Stimulated activated CD8-positive, alpha-beta memory T cell treated with anti-CD3 and anti-CD28 coated beads, Interleukin-4, amount 100 ng/mL, for 48 hours (primary cell): ENCODE measurements around the gene SP1.
A peak's percentile ranks its signal among the peaks of the same experiment; 100 is the strongest.

ENCODE experiments used
- DNase-seq: peaks from one replicate; pipeline ENCODE4 v3.0.0-alpha.2; 2020

SP1 gene

DNA sequence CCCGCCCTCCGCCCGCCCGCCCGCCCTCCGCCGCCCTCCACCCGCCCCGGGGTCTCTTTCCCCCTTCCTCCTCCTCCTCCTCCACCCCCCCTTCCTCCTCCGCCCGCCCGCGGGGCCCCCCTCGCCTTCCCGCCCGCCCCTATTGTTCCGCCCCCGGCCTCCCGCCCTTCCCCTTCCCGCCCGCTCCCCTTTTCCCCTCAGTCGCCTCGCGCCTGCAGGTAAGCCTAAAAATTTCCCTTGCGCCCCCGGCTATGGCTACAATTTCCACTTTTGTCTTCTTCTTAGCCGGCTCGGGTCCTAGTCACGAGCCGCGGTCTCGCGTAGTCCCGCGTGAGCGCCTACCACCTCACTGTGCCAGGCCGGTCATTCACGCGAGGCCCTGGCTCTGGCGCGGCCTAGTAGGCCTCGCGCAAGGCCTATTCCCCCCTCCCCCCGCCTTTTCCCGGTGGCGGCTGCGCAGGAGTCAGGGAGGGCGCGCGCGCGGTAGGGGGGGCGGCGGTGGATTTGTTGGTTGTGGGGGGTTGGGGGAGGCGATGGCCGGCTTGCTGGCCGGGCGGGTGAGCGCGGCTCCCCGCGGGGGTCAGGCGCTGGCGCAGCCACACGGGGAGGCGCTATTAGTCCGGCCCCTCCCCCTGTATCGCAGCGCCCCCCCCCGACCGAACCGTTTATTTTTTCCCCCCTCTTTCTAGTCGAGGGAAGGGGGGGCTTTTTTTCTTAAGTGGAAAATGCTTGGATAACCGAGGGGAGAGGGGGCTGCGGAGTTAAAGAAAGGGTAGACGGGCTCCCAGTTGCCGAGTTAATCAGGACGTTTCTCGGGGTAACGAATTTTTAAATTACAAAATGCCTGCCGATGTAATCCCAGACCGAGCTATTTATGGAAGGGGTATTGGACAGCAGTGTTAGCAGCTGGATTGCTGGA is 72.4 kb downstream of the SP1 start:
- peak; percentile 80 for DNase-seq

DNA sequence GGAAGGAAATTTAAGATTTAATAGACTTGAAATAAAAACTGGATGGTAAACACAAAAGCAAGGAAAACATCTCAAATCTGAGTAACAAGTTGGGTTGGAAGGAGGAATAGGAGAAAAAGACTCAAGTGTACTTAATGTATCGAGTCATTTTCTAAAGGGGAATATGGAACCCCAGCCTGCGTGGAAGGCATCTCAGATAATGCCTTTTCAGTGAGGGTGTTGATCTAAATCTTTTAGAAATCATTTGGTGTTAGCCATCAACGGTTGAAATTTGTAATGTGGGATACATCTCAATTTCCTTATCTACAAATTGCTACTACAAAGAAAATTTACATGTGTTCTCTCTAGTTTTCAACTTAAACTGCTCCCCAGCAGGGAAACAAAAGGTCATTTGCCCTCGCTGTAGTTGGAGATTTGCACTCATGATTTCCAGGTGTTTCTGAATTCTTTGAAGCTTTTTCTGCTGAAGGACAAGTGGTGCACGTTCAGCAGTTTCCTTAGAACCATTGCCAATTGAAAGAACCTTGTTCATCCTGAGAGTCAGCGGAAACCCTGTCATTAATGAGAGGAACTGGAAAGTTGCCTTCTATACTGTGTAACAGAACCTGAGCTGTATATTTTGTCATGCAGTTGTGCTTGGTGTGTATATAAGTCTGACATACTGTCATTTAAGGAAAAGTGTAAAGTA is 74.1 kb downstream of the SP1 start:
- no peak for DNase-seq

DNA sequence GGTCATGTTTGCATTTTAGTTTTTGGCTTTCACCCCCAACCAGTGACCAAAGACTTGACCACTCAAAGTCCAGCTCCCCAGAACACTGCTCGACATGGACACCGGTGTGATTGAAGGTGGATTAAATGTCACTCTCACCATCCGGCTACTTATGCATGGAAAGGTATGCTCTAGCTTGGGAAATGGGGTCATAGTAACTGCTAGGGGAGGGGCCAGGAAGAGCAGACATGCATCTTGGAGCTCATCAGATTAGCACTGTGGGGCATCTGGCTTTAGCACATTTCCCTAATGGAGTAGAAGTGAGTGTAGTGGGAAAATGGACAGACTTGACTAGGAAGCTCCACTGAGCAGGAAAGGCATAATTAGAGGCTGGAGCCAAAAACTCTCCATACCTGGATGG is 74.7 kb downstream of the SP1 start:
- DNase-seq, result no peak

DNA sequence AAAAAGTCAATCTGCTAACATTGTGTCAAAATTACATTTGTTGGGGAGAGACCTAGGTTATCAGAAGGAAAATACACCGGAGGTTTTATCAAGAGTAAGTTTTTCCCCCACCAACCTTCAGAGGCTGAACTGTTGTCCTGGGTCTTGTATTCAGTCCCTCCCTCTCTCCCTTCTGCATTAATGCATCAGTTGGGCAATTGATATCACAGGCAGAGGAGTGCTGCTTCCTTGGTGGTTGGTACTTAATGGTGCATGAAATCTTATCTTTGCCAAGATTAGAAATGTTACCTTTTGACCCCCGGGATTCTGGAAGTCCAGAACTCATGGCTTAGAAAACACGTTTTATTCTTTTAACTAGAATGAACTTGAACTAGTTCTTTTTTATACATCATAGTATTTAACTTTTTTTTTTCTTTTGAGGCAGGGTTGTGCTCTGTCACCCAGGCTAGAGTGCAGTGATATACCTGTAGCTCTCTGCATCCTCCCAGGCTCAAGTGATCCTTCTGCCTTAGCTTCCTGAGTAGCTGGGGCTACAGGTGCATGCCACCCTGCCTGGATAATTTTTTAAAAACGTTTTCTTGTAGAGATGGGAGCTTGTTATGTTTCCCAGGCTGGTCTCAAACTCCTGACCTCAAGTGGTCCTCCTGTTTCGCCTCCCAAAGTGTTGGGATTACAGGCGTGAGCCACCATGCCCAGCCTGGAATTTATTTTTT is 76.8 kb downstream of the SP1 start:
- DNase-seq, result no peak

DNA sequence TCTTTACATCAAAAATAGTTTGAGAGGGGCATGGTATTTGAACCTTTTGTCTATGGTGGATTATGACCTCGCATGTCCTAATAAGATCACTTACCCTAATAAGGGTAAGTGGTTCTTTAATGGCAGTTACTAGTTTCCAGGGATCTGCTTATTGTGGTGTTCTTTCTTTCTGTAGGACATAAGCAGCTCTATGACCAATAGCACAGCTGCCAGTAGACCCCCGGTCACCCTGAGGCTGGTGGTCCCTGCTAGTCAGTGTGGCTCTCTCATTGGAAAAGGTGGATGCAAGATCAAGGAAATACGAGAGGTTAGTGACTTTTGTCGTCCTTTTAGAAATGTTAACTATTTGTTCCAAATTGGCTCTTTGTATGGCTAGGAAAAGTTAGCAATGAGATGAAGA is 79.1 kb downstream of the SP1 start:
- no peak for DNase-seq

DNA sequence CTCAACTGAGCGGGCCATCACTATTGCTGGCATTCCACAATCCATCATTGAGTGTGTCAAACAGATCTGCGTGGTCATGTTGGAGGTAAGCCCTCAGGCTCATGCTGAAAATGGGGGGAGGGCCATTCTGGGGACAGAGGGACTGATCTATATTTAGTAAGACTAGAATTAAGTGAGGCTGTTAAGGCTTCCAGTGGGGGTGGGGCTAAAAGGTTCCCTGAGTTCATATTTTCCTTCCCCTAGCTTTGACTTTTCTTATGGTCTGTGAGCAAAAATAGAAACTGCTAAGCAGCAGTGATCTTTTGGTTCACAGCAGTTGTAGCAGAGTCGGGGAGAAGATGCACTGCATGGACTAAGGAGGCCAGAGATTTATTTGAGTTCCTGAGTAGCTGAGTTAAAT is 81.1 kb downstream of the SP1 start:
- DNase-seq, result no peak

DNA sequence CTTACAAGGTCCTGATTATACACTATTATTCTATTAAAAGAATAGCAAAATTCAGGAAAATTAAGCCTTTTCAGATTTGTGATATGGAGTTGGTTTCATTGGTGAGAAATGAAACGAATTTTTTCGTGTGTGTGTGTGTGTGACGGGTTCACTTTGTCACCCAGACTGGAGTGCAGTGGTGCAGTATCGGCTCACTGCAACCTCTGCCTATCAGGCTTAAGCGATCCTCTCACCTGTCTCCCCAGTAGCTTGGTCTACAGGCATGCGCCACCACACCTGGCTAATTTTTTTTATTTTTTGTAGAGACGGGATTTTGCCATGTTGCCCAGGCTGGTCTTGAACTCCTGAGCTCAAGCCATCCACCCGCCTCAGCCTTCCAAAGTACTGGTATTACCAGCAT is 81.6 kb downstream of the SP1 start:
- DNase-seq, result no peak

DNA sequence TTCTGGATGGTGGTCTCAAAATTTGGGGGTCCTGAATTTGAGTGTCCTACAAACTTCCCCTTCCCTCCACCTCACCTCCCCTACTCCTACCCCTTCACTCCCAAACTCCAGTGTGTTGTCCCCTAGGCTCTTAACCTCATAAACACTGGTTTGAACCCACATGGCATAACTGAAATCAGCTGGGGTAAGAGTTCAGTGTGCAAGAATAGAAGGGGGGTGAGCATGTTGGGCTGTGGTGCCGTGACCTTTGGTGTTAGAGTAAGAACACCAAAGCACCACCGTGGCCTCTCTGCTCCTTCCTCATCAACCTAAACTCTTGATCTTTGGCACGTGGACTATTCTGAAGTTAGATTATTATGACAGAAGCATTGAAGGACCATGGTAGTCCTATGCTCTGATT is 83.0 kb downstream of the SP1 start:
- DNase-seq, result no peak

DNA sequence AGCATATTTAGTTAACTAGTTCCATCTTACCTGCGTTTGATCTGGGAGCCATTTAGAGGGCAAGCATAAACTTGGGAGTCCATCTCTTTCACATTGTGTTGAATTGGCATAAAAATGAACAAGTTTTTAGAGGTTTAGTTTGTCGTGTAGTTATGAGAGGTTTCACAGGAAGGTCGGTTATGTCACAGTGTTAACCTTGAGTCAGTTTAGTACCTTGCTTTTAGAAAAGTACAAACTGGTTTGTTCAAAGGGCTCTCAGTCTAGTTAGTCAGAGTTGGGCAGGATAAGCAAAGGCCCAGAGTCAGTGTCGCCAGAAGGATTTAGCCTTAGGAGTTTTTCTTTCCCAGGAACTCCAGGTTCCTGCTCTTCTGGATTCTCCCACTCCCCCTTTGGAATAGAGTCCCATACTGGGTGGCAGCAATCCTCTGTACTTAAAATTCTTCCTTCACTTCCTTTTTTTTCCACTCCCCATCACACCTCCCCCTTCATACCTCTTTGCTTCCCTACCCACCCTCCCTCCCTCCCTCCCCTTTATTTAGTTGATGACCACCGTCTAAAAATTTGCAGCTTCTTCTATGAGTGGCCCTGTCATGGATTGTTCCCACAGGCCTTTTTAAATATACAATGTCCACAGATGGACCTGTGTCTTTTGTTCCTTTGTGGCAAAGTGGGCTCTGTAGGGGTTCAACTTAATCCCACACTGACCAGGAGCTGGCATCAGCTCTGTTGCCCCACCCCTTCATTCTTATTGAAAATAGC is 84.0 kb downstream of the SP1 start:
- DNase-seq, result no peak

DNA sequence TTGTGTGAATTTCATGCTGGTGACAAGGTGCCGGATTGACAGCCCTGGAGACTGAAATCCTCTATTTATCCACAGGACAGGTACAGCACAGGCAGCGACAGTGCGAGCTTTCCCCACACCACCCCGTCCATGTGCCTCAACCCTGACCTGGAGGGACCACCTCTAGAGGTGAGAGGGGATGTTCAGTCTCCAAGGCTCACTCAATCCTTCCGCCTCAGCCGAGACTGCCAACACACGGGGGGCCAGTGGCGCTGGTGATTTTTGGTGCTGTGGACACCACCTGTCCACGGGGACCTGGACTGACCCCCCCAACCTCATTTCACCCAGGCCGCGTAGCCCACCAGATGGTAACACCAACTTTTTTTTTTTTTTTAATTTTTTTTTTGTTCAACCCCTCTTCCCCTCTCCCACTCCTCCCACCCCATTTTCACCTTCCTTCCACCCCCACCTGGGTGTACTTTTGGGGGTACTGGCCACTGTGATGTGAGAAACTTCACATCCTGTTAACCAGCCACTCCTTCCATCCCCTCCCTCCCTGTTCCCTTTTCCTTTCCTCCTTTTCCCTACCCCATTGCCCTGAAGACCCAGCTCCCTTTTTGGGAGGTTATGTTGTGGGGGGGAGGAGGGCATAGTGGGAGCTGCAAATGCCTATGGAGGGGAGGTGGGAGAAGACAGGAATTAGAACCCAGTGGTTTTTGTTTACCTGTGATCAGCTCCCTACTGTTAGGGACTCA is 84.9 kb downstream of the SP1 start:
- peak; percentile 9 for DNase-seq

DNA sequence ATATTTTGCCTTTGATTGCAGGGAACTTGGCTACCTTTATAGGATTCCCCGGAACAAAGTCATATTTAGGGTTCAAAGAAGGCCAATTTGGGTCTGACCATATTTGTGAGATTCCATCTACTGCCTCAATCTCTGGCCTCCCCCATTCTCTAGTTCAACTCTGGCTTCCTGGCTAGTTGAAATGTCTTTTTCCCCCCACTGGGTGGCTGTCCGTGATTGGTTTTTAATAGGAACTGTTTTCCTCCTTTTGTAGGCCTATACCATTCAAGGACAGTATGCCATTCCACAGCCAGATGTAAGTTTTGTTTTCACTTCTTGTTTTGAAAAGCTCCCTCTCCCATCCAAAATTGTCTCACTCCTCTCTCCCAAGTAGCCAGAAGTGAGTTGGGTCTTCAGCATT is 85.7 kb downstream of the SP1 start:
- peak; percentile 19 for DNase-seq
